HepG2 (cell line): ENCODE measurements around the gene ZNF749. TPM values are rescaled to one million over a fixed set of nuclear protein-coding genes. Genes with fewer than 3 reads are reported as not detected.

ENCODE experiments used
- ELF3 ChIP-seq: IDR thresholded peaks from 2 replicates; pipeline ENCODE4 v1.6.1; 2016; ENCODE audit warnings: missing genetic modification reagents, missing compliant biosample characterization
- FOXP1 ChIP-seq, 2 experiments: fragments of 450-650 bp in 1 of 2; IDR thresholded peaks; 2 replicates each; pipeline ENCODE4 v1.6.1; 2017 to 2018; ENCODE audit warnings: antibody characterized with exemption in 1 of 2
- HOXD1 ChIP-seq: sonication (generic); formaldehyde crosslinking; IDR thresholded peaks from 2 replicates; pipeline ENCODE4 v1.5.0; 2020; ENCODE audit warnings: missing genetic modification reagents
- KLF16 ChIP-seq, 2 experiments: sonication (generic) in 1 of 2; formaldehyde crosslinking in 1 of 2; IDR thresholded peaks; 2 replicates each; pipeline versions ENCODE4 v1.6.1 to v1.8.0; 2016 to 2023; ENCODE audit warnings: missing genetic modification reagents in 2 of 2, missing compliant biosample characterization in 1 of 2
- MIER3 ChIP-seq: IDR thresholded peaks from 2 replicates; pipeline ENCODE4 v1.6.1; 2016; ENCODE audit warnings: missing compliant biosample characterization, borderline replicate concordance
- REPIN1 ChIP-seq: sonication (generic); formaldehyde crosslinking; IDR thresholded peaks from 2 replicates; pipeline ENCODE4 v1.8.0; 2022; ENCODE audit warnings: missing genetic modification reagents, low read depth, mild to moderate bottlenecking, borderline replicate concordance
- THAP11 ChIP-seq: IDR thresholded peaks from 2 replicates; pipeline ENCODE4 v1.6.1; 2016; ENCODE audit warnings: missing biosample characterization, missing genetic modification reagents
- ZBTB38 ChIP-seq: sonication (generic); formaldehyde crosslinking; IDR thresholded peaks from 2 replicates; pipeline ENCODE4 v1.5.1; 2020; ENCODE audit warnings: mild to moderate bottlenecking, missing genetic modification reagents
- ZFP82 ChIP-seq: sonication (generic); formaldehyde crosslinking; IDR thresholded peaks from 2 replicates; pipeline ENCODE4 v1.5.1; 2020; ENCODE audit warnings: mild to moderate bottlenecking, missing genetic modification reagents, borderline replicate concordance
- ZNF335 ChIP-seq: sonication (generic); formaldehyde crosslinking; IDR thresholded peaks from 2 replicates; pipeline ENCODE4 v1.4.0; 2020; ENCODE audit warnings: missing genetic modification reagents
- ZNF629 ChIP-seq: sonication (generic); formaldehyde crosslinking; conservative IDR thresholded peaks from 2 replicates; pipeline ENCODE4 v1.5.0; 2020; ENCODE audit warnings: missing genetic modification reagents
- polyA plus RNA-seq, 8 experiments: library from polyadenylated mRNA; depleted of rRNA in 3 of 8; stranded (reverse) in 7 of 8; unstranded in 1 of 8; fragments of >200 nt; fragmentation: Illumina TruSeq in 4 of 8; extraction: Trizol in 4 of 8; gene quantifications; 2 replicates each; pipeline versions ENCODE4 v1.2.1 to v1.2.3, GENCODE V29; 2011 to 2016; ENCODE audit warnings: low read depth in 4 of 8, missing spikeins in 1 of 8, mixed read lengths in 1 of 8; ENCODE audit not compliant: insufficient read depth in 1 of 8
- total RNA-seq, 5 experiments: library from RNA; depleted of rRNA; stranded (reverse); fragments of >200 nt; fragmentation: Illumina TruSeq; extraction: Trizol; gene quantifications; 2 replicates each; pipeline ENCODE4 v1.2.3, GENCODE V29; 2016; ENCODE audit warnings: low read depth in 1 of 5
- TF ChIP-seq, protein P1 (sequence below), 2 experiments: sonication (generic) in 1 of 2; formaldehyde crosslinking in 1 of 2; IDR thresholded peaks; 2 replicates each; pipeline versions ENCODE4 v1.4.0 to v1.6.1; 2018 to 2020; ENCODE audit warnings: missing genetic modification reagents in 2 of 2, borderline replicate concordance in 1 of 2, low read depth in 1 of 2, mild to moderate bottlenecking in 1 of 2, missing biosample characterization in 1 of 2
- TF ChIP-seq, protein P2 (sequence below): sonication (generic); formaldehyde crosslinking; IDR thresholded peaks from 2 replicates; pipeline ENCODE4 v1.8.1; 2023; ENCODE audit warnings: mild to moderate bottlenecking, moderate library complexity, missing genetic modification reagents
- TF ChIP-seq, protein P3 (sequence below): sonication (generic); formaldehyde crosslinking; IDR thresholded peaks from 2 replicates; pipeline ENCODE4 v1.4.0; 2020; ENCODE audit warnings: missing genetic modification reagents
- TF ChIP-seq, protein P4 (sequence below): sonication (generic); formaldehyde crosslinking; IDR thresholded peaks from 2 replicates; pipeline ENCODE4 v1.9.0; 2021; ENCODE audit warnings: missing genetic modification reagents, mild to moderate bottlenecking, borderline replicate concordance
- TF ChIP-seq, protein P5 (sequence below): sonication (generic); formaldehyde crosslinking; IDR thresholded peaks from 2 replicates; pipeline ENCODE4 v1.8.0; 2022; ENCODE audit warnings: mild to moderate bottlenecking, missing genetic modification reagents, borderline replicate concordance
- TF ChIP-seq, protein P6 (sequence below): sonication (generic); formaldehyde crosslinking; IDR thresholded peaks from 2 replicates; pipeline ENCODE4 v1.4.0; 2020; ENCODE audit warnings: missing genetic modification reagents

The ZNF749 gene
- total and polyA plus RNA-seq, 2 of the 13 experiments (the other 11 are each of a cell fraction or from before 2014, with no cell fraction given), result 18.9 to 21.0 TPM

DNA sequence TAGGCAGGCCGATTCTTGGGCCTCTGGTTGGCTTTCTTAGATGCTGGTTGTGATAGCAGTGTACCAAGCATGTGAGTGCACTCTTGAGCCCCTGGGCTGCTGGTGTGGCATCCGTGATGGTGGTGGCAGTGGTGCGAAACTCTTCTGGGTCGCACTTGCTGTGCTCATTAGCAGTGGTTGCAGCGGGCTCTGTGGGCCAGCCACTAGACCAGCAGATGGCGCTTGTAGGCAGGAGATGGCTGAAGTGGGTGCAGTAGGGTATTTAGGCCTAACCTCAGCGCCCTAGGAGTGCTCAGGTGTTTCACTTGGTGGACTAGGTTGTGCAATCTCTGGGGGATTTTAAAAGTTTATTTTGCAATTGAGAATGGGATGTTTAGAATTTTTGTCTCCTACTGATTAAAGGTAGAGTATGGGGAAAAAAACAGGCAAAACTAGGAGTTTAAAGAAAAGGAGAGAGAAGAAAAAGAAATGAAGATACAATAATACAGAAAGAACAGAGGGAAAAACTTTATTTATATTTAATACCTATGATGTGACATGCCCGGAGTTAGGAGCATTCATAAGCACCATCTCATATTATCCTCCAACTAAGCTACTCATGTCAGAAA, 28.5 kb upstream of the ZNF749 start (continued):
- no peak for TF ChIP-seq ELF3 (CRISPR knock-in tag)
- peak; percentile 45; the same call in 1 of the 2 replicates for TF ChIP-seq ZBTB38 (CRISPR knock-in tag)
- TF ChIP-seq HOXD1 (CRISPR knock-in tag), result no peak
- TF ChIP-seq, protein P1, sequence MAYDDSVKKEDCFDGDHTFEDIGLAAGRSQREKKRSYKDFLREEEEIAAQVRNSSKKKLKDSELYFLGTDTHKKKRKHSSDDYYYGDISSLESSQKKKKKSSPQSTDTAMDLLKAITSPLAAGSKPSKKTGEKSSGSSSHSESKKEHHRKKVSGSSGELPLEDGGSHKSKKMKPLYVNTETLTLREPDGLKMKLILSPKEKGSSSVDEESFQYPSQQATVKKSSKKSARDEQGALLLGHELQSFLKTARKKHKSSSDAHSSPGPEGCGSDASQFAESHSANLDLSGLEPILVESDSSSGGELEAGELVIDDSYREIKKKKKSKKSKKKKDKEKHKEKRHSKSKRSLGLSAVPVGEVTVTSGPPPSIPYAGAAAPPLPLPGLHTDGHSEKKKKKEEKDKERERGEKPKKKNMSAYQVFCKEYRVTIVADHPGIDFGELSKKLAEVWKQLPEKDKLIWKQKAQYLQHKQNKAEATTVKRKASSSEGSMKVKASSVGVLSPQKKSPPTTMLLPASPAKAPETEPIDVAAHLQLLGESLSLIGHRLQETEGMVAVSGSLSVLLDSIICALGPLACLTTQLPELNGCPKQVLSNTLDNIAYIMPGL (CRISPR knock-in tag; IDR thresholded peaks at IDR 0.05; ENCODE audit: borderline replicate concordance in 1 of 2, low read depth in 1 of 2), result peak; percentile 59 to 69; a peak in 3 of 4 replicates
- no peak for TF ChIP-seq FOXP1 (IDR thresholded peaks at IDR 0.05)
- no peak for TF ChIP-seq FOXP1 (CRISPR knock-in tag; IDR thresholded peaks at IDR 0.05)
- TF ChIP-seq REPIN1, result 0 out of 2 replicates have a peak, but pooled peaks have one; percentile 82
- no peak for TF ChIP-seq ZNF629 (CRISPR knock-in tag)
- TF ChIP-seq, protein P2, sequence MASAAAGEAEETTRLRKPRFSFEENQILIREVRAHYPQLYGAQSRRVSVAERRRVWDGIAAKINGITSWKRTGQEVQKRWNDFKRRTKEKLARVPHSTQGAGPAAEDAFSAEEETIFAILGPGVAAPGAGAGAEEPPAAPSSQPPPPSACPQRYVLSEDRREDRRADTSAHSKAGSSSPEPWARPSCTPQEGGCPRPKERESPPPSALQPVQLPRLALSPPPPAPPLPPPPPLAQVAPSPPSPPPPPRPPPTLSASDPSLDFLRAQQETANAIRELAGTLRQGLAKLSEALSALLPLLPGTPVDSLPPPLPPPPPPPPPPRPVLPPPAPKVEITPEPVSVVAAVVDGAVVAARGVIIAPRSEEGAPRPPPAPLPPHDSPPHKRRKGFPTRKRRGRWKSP, result no peak
- TF ChIP-seq, protein P3, sequence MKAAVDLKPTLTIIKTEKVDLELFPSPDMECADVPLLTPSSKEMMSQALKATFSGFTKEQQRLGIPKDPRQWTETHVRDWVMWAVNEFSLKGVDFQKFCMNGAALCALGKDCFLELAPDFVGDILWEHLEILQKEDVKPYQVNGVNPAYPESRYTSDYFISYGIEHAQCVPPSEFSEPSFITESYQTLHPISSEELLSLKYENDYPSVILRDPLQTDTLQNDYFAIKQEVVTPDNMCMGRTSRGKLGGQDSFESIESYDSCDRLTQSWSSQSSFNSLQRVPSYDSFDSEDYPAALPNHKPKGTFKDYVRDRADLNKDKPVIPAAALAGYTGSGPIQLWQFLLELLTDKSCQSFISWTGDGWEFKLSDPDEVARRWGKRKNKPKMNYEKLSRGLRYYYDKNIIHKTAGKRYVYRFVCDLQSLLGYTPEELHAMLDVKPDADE (CRISPR knock-in tag), result no peak
- TF ChIP-seq ZNF335 (CRISPR knock-in tag), result no peak
- TF ChIP-seq ZFP82 (CRISPR knock-in tag), result no peak
- TF ChIP-seq, protein P4, sequence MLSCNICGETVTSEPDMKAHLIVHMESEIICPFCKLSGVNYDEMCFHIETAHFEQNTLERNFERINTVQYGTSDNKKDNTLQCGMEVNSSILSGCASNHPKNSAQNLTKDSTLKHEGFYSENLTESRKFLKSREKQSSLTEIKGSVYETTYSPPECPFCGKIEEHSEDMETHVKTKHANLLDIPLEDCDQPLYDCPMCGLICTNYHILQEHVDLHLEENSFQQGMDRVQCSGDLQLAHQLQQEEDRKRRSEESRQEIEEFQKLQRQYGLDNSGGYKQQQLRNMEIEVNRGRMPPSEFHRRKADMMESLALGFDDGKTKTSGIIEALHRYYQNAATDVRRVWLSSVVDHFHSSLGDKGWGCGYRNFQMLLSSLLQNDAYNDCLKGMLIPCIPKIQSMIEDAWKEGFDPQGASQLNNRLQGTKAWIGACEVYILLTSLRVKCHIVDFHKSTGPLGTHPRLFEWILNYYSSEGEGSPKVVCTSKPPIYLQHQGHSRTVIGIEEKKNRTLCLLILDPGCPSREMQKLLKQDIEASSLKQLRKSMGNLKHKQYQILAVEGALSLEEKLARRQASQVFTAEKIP (CRISPR knock-in tag), result no peak
- TF ChIP-seq THAP11, result peak; percentile 92
- TF ChIP-seq, protein P5, sequence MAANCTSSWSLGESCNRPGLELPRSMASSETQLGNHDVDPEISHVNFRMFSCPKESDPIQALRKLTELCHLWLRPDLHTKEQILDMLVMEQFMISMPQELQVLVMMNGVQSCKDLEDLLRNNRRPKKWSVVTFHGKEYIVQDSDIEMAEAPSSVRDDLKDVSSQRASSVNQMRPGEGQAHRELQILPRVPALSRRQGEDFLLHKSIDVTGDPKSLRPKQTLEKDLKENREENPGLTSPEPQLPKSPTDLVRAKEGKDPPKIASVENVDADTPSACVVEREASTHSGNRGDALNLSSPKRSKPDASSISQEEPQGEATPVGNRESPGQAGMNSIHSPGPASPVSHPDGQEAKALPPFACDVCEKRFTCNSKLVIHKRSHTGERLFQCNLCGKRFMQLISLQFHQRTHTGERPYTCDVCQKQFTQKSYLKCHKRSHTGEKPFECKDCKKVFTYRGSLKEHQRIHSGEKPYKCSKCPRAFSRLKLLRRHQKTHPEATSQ, result no peak
- no peak for TF ChIP-seq KLF16 (CRISPR knock-in tag; IDR thresholded peaks at IDR 0.05)
- TF ChIP-seq, protein P6, sequence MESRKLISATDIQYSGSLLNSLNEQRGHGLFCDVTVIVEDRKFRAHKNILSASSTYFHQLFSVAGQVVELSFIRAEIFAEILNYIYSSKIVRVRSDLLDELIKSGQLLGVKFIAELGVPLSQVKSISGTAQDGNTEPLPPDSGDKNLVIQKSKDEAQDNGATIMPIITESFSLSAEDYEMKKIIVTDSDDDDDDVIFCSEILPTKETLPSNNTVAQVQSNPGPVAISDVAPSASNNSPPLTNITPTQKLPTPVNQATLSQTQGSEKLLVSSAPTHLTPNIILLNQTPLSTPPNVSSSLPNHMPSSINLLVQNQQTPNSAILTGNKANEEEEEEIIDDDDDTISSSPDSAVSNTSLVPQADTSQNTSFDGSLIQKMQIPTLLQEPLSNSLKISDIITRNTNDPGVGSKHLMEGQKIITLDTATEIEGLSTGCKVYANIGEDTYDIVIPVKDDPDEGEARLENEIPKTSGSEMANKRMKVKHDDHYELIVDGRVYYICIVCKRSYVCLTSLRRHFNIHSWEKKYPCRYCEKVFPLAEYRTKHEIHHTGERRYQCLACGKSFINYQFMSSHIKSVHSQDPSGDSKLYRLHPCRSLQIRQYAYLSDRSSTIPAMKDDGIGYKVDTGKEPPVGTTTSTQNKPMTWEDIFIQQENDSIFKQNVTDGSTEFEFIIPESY, result peak; percentile 41; the same call in 1 of the 2 replicates
- peak; percentile 65; the same call in 1 of the 2 replicates for TF ChIP-seq MIER3 (CRISPR knock-in tag)
